H7 (cell line): Measurements from ENCODE around the gene SCEL. TPM values are rescaled to one million over a fixed set of nuclear protein-coding genes. Genes with fewer than 3 reads are reported as not detected.

Experiments used
- total RNA-seq: library from RNA; depleted of rRNA; stranded (reverse); fragments of >200 nt; shearing (Covaris generic); gene quantifications from 2 replicates; pipeline ENCODE4 v1.2.3, GENCODE V29; 2014; rRNA removed

Gene SCEL
- total RNA-seq, 1 experiment from 2014 or later, result not detected

Other genes starting within 250 kb of the SCEL start
- 18.3 and 28.6 TPM in 2 replicates for gene MYCBP2, start 208.6 kb upstream of the SCEL start, total RNA-seq
- 17.5 and 22.4 TPM in 2 replicates for gene SLAIN1, start 162.0 kb downstream of the SCEL start, total RNA-seq